Activated B cell treated with CpG ODN at 0.5 μM for 24 hours (primary cell): ENCODE data around the gene DLG4. TPM values are rescaled to one million over a fixed set of nuclear protein-coding genes. Genes with fewer than 3 reads are reported as not detected.
"Not testable (repeated sequence)": the region's sequence is repeated elsewhere in the genome, so short reads cannot be mapped to it uniquely, and the experiment has no call there.

Source experiments
- ATAC-seq: fragments of 200-7000 bp; cut with Tn5 transposase; one replicate; pipeline ENCODE4 v1.10.0; 2021; ENCODE audit warnings: low read depth, mild to moderate bottlenecking, moderate library complexity
- CTCF ChIA-PET: fragments of 350-600 bp; sonication (Branson Sonifier 250); formaldehyde crosslinking; loops from one replicate; lab custom pipeline; 2021; ENCODE audit warnings: antibody characterized with exemption; lab: Charles Lee
- POLR2A ChIA-PET: fragments of 350-600 bp; sonication (Branson Sonifier 250); formaldehyde crosslinking; loops from one replicate; lab custom pipeline; 2021; ENCODE audit warnings: antibody characterized with exemption; lab: Charles Lee
- DNase-seq: peaks from one replicate; pipeline ENCODE4 v3.0.0; 2022
- H3K27ac Mint-ChIP-seq: one replicate; pipeline ENCODE4 v1.8.0; 2020; ENCODE audit warnings: mixed read lengths
- H3K27me3 Mint-ChIP-seq: one replicate; pipeline ENCODE4 v1.8.0; 2021; ENCODE audit warnings: mixed read lengths
- H3K36me3 Mint-ChIP-seq: one replicate; pipeline ENCODE4 v1.8.0; 2021; ENCODE audit warnings: low read depth, mixed read lengths
- H3K4me1 Mint-ChIP-seq: one replicate; pipeline ENCODE4 v1.8.0; 2021; ENCODE audit warnings: mixed read lengths
- H3K4me3 Mint-ChIP-seq: one replicate; pipeline ENCODE4 v1.8.0; 2020; ENCODE audit warnings: mild to moderate bottlenecking, mixed read lengths
- H3K9me3 Mint-ChIP-seq: one replicate; pipeline ENCODE4 v1.8.0; 2020; ENCODE audit warnings: mixed read lengths
- intact Hi-C: fragments of 100-400 bp; cut with micrococcal nuclease; formaldehyde crosslinking; loops from one replicate; pipeline ENCODE4 v1.15.1; 2024
- total RNA-seq: library from RNA; stranded (reverse); gene quantifications from 2 replicates; pipeline ENCODE4 v1.2.3, GENCODE V29; 2022
- TF ChIP-seq, protein P1 (sequence below): fragments of 200-600 bp; IDR thresholded peaks from one replicate; pipeline ENCODE4 v1.8.0; 2022; ENCODE audit warnings: antibody characterized with exemption, mild to moderate bottlenecking

DLG4 gene
- total RNA-seq, 1 donor from 2014 or later, result 3.9 TPM

DNA sequence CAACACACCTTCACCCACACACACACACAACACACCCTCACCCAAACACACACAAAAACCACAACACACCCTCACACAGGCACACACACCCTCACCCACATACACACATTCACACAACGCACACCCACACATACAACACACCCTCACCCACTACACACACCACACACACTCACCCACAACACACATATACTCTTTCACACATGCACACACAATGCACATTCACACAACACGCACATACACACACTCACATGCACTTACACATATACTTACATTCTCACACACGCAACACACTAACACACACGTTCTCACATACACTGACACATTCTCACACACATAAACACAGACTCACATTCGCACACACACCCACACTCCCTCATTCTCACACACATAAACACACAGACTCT lies 44.3 kb downstream of the DLG4 start:
- Mint-ChIP-seq H3K4me1 (peaks cover 9% of the 10 kb centered on the region), H3K9me3 (no peaks in the 10 kb centered on the region), H3K27me3 (peaks cover 15% of the 10 kb centered on the region), H3K36me3 (no peaks in the 10 kb centered on the region), H3K27ac (no peak overlapping the region), H3K4me3 (no peak overlapping the region)
- ChIA-PET POLR2A (no interaction called here), CTCF (no interaction called here)
- intact Hi-C loops, result no loop called here
- no peak for DNase-seq
- ATAC-seq, result no peak
- TF ChIP-seq, protein P1, sequence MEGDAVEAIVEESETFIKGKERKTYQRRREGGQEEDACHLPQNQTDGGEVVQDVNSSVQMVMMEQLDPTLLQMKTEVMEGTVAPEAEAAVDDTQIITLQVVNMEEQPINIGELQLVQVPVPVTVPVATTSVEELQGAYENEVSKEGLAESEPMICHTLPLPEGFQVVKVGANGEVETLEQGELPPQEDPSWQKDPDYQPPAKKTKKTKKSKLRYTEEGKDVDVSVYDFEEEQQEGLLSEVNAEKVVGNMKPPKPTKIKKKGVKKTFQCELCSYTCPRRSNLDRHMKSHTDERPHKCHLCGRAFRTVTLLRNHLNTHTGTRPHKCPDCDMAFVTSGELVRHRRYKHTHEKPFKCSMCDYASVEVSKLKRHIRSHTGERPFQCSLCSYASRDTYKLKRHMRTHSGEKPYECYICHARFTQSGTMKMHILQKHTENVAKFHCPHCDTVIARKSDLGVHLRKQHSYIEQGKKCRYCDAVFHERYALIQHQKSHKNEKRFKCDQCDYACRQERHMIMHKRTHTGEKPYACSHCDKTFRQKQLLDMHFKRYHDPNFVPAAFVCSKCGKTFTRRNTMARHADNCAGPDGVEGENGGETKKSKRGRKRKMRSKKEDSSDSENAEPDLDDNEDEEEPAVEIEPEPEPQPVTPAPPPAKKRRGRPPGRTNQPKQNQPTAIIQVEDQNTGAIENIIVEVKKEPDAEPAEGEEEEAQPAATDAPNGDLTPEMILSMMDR, result no peak

DNA sequence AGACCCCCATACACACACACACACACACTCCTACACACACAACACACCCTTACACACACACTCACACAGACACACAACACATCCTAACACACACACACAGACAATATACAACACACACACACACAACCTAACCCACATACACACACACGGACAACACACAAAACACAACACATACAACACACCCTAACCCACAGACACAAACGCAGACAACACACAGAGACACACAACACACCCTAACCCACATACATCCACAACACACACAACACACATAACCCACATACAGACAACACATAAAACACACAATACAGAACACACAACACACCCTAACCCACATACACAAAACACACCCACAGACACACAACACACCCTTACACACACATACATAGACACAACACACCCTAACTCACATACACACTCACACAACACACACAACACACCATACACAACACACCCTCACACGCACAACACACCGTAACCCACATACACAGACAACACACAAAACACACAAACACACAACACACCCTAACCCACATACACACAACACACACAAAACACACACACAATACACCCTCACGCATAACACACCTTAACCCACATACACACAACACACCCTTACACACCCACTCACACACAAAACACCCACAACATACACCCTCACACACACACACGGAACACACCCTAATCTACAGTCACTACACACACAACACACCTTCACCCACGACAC lies 44.9 kb downstream of the DLG4 start:
- CTCF ChIA-PET, result interaction anchor here (1.0 kb wide), 1 partner anchor 129 kb away, joined by 4 read pairs; no protein-coding TSS in a partner anchor
- Mint-ChIP-seq H3K4me1 (peaks cover 9% of the 10 kb centered on the region), H3K36me3 (peaks cover 2% of the 10 kb centered on the region), H3K4me3 (no peak overlapping the region), H3K27me3 (peaks cover 13% of the 10 kb centered on the region), H3K9me3 (peaks cover 2% of the 10 kb centered on the region), H3K27ac (no peak overlapping the region)
- ATAC-seq (no peak), DNase-seq (no peak)
- intact Hi-C loops, result no loop called here
- TF ChIP-seq, protein P1, result no peak
- POLR2A ChIA-PET, result no interaction called here

DNA sequence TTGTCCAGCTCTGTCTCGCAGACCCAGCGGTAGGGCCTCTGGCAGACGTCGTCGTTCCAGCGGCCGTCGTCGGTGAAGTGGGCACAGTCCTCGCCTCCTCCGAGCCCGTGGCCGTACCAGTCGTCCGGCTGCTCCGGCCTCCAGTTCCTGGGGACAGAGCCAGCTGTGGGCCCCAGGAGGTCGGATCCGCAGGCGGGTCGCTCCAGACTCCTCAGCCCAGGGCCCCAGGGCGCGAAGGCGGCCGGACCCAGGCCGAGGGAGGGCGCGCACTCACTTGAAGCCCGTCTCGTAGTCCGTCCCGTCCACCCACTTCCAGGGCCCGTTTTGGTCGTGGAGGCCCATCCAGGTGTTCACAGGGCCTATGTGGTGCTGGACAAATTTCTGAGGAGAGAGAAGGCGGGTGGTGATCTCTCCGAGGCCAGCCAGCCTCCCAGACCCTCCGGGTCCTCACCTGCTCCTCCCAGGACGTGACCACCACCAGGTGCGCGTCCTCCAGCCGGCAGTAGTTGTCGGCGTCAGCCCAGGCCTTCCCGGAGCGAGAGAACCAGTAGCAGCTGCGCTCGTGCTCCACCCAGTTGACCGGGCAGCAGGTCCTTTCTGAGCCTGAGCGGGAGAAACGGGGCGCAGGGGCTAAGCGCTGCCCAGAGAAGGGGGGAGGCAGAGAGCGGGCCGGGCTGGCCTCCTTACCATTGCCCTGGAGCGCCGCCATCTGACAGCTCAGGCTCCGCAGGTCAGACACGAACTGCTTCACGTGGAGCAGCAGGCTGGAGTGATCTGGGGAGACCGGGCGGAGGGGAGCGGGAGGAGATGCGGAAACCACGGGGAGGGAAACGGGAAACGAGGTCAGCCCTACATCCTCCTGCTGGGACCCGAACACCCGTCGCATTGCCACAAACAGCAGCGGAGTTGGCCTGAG lies 45.7 kb downstream of the DLG4 start:
- peaks cover 8% of the 10 kb centered on the region for H3K9me3 Mint-ChIP-seq
- no peak overlapping the region for H3K4me3 Mint-ChIP-seq
- H3K27ac Mint-ChIP-seq, result no peak overlapping the region
- TF ChIP-seq, protein P1, result no peak
- DNase-seq (peak; percentile 23), ATAC-seq (peak; percentile 20)
- ChIA-PET POLR2A (no interaction called here), CTCF (interaction anchor here (1.0 kb wide), 1 partner anchor 128 kb away, joined by 4 read pairs; no protein-coding TSS in a partner anchor)
- H3K4me1 Mint-ChIP-seq, result peaks cover 9% of the 10 kb centered on the region
- peaks cover 2% of the 10 kb centered on the region for H3K36me3 Mint-ChIP-seq
- intact Hi-C loops, result no loop called here
- H3K27me3 Mint-ChIP-seq, result peaks cover 14% of the 10 kb centered on the region

DNA sequence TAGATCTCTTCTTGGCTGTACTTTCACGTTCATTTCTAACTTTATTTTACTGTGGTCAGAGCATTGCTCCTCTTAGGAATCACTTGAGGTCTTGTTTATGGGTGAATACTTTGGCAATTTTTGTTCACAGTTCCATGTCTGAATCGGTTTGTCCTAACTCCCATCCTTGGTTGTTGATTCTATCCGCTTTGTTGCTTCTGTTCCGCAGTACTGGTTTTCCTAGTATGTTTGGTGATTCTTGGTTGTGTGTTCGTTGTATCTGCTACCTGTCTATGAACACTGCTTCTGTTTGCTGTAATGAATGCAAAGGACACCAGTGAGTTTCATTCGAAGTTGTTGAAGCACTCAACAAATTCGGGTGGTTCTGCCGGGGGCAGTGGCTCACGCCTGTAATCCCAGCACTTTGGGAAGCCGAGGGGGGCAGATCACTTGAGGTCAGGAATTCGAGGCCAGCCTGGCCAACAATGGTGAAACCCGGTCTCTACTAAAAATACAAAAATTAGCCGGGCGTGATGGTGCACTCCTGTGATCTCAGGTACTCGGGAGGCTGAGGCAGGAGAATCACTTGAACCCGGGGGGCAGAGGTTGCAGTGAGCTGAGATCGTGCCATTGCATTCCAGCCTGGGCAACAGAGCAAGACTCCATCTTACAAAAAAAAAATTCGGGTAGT lies 47.0 kb downstream of the DLG4 start:
- CTCF ChIA-PET, result interaction anchor here (0.7 kb wide), 1 partner anchor 133 kb away, joined by 4 read pairs; no protein-coding TSS in a partner anchor
- POLR2A ChIA-PET, H3K27me3 Mint-ChIP-seq, H3K4me3 Mint-ChIP-seq, intact Hi-C loops, ATAC-seq, H3K36me3 Mint-ChIP-seq, DNase-seq, H3K9me3 Mint-ChIP-seq, H3K4me1 Mint-ChIP-seq, H3K27ac Mint-ChIP-seq: not testable (repeated sequence)

DNA sequence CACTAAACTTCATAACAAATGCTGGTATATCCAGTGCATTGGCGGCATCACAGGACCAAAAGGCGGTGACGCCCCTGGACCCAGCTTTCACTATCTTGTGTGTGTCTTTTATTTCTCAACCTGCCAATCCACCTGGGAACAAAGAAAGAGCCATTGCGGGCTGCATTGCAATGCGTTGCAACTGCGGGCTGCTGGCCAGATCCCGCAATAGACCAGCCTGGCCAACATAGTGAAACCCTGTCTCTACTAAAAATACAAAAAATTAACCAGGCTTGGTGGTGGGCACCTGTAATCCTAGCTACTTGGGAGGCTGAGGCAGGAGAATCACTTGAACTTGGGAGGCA lies 50.1 kb downstream of the DLG4 start:
- ATAC-seq, intact Hi-C loops, H3K4me1 Mint-ChIP-seq, CTCF ChIA-PET, H3K27ac Mint-ChIP-seq, H3K4me3 Mint-ChIP-seq, H3K9me3 Mint-ChIP-seq, POLR2A ChIA-PET, H3K36me3 Mint-ChIP-seq, DNase-seq: not testable (repeated sequence)
- peaks cover 13% of the 10 kb centered on the region for H3K27me3 Mint-ChIP-seq

DNA sequence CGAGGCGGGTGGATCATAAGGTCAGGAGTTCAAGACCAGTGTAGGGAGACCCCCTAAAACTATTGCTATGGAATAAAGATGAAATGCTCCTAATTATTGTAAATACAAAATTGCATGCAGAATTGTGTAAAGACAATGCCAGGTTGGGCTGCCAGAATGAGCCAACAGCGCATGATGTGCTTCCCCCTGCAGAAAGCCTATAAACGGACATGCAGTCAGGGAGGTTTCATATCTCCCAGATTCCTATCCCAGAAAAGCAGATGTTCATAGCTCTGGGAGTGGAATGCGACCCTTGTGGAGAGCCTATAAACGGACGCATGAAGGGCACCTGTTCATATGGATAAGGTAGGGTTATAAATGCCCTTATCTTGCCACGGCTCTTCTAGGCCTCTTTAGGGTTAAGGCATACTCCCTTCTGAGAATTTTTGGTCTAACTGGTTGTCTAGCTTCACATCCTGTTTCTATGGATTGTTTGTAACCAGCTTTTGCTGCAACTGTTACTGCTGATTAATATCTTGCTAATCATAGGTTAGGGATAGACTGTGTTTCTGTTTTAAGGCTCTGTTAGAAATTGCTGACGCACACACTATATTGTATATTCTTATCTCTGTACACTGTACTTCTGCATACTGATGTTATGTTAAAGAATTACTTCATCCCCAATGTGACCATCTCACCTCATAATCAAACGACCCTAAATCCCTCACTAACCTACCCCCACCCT lies 50.6 kb downstream of the DLG4 start:
- CTCF ChIA-PET, H3K4me3 Mint-ChIP-seq: not testable (repeated sequence)

More for the DNA sequence above, 50.6 kb downstream of the DLG4 start:
- ATAC-seq, H3K9me3 Mint-ChIP-seq, DNase-seq, H3K36me3 Mint-ChIP-seq, POLR2A ChIA-PET, H3K27ac Mint-ChIP-seq, intact Hi-C loops, H3K4me1 Mint-ChIP-seq: not testable (repeated sequence)
- peaks cover 14% of the 10 kb centered on the region for H3K27me3 Mint-ChIP-seq
